RWPE2 (cell line): Measurements from ENCODE around the gene DCUN1D5.

Source experiments
- ATAC-seq: fragments of 200-7000 bp; cut with Tn5 transposase; 3 replicates; pipeline ENCODE4 v1.9.1; 2021; ENCODE audit warnings: low read depth
- DNase-seq: peaks from one replicate; pipeline ENCODE4 v3.0.0-alpha.2; 2020; ENCODE audit warnings: low spot score
- H3K27ac ChIP-seq: fragments of 450-650 bp; 2 replicates; pipeline ENCODE4 v1.5.1; 2017; ENCODE audit warnings: mild to moderate bottlenecking; ENCODE audit not compliant: poor library complexity, severe bottlenecking
- H3K27me3 ChIP-seq: fragments of 250-450 bp; sonication (Bioruptor Pico); 2 replicates; pipeline ENCODE4 v1.5.1; 2021; ENCODE audit warnings: mild to moderate bottlenecking, moderate library complexity; ENCODE audit not compliant: insufficient read depth, poor library complexity, severe bottlenecking
- H3K36me3 ChIP-seq: fragments of 250-450 bp; sonication (Bioruptor Pico); 2 replicates; pipeline ENCODE4 v1.5.1; 2020; ENCODE audit warnings: low read depth, mild to moderate bottlenecking, moderate library complexity
- H3K4me1 ChIP-seq: fragments of 250-450 bp; sonication (Bioruptor Pico); 2 replicates; pipeline ENCODE4 v1.5.1; 2021; ENCODE audit warnings: mild to moderate bottlenecking, moderate library complexity; ENCODE audit not compliant: insufficient read depth, poor library complexity, severe bottlenecking
- H3K4me3 ChIP-seq: fragments of 250-450 bp; sonication (Bioruptor Pico); 2 replicates; pipeline ENCODE4 v1.5.1; 2021; ENCODE audit warnings: mild to moderate bottlenecking, moderate library complexity; ENCODE audit not compliant: severe bottlenecking
- H3K9me3 ChIP-seq: fragments of 250-450 bp; sonication (Bioruptor Pico); 2 replicates; pipeline ENCODE4 v1.5.1; 2021; ENCODE audit warnings: mild to moderate bottlenecking, moderate library complexity; ENCODE audit not compliant: severe bottlenecking
- TF ChIP-seq, protein P1 (sequence below): fragments of 450-650 bp; IDR thresholded peaks from one replicate; pipeline ENCODE4 v1.5.1; 2017; ENCODE audit warnings: mild to moderate bottlenecking, moderate library complexity; ENCODE audit not compliant: poor library complexity, severe bottlenecking

DCUN1D5 gene

DNA sequence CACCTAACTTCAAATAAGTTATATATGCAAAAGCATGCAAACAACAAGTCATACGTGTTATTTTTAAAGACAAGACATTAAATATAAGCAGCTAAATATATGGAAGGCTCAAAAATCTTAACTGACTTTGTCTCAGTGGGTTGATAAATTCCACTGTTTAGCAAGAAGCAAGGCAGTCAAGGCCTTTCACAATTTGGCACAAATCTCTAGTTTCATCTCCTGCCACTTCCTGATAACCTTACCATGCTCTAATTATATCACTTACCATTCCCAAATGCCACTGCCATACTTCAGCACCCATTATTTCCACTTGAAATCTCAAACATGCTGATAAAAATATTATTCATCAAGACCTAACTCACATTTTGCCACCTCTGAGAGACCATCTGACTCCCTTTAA lies 24.8 kb downstream of the DCUN1D5 start:
- Histone ChIP-seq H3K9me3 (no peaks in the 10 kb centered on the region), H3K4me3 (no peak overlapping the region), H3K27me3 (no peaks in the 10 kb centered on the region), H3K4me1 (no peaks in the 10 kb centered on the region), H3K36me3 (peaks cover 89% of the 10 kb centered on the region), H3K27ac (no peak overlapping the region)
- DNase-seq (no peak), ATAC-seq (no peak)
- TF ChIP-seq, protein P1, sequence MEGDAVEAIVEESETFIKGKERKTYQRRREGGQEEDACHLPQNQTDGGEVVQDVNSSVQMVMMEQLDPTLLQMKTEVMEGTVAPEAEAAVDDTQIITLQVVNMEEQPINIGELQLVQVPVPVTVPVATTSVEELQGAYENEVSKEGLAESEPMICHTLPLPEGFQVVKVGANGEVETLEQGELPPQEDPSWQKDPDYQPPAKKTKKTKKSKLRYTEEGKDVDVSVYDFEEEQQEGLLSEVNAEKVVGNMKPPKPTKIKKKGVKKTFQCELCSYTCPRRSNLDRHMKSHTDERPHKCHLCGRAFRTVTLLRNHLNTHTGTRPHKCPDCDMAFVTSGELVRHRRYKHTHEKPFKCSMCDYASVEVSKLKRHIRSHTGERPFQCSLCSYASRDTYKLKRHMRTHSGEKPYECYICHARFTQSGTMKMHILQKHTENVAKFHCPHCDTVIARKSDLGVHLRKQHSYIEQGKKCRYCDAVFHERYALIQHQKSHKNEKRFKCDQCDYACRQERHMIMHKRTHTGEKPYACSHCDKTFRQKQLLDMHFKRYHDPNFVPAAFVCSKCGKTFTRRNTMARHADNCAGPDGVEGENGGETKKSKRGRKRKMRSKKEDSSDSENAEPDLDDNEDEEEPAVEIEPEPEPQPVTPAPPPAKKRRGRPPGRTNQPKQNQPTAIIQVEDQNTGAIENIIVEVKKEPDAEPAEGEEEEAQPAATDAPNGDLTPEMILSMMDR: no peak

DNA sequence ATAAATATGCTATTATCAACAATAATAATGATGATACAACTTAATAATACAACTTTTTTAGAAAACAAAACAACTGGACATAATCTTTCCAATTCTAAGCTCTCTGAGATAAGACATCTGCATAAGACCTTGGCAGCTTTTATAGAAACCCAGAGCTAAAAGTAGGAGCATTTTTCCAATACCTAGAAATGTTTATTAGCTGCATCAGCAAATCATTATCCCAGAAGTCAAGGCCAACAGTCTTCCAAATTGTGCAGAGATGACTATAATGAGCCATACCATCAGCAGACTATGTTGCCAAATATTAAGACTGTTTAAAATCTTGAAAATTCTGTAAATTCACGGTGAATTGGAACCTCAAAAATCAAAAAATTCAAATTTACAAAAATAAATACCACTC lies 30.3 kb downstream of the DCUN1D5 start:
- H3K27me3 ChIP-seq: no peaks in the 10 kb centered on the region
- H3K27ac ChIP-seq: no peak overlapping the region
- H3K9me3 ChIP-seq: no peaks in the 10 kb centered on the region
- TF ChIP-seq, protein P1: no peak
- ATAC-seq (no peak), DNase-seq (no peak)
- no peak overlapping the region for H3K4me3 ChIP-seq
- peaks cover 78% of the 10 kb centered on the region for H3K36me3 ChIP-seq
- H3K4me1 ChIP-seq: no peaks in the 10 kb centered on the region

DNA sequence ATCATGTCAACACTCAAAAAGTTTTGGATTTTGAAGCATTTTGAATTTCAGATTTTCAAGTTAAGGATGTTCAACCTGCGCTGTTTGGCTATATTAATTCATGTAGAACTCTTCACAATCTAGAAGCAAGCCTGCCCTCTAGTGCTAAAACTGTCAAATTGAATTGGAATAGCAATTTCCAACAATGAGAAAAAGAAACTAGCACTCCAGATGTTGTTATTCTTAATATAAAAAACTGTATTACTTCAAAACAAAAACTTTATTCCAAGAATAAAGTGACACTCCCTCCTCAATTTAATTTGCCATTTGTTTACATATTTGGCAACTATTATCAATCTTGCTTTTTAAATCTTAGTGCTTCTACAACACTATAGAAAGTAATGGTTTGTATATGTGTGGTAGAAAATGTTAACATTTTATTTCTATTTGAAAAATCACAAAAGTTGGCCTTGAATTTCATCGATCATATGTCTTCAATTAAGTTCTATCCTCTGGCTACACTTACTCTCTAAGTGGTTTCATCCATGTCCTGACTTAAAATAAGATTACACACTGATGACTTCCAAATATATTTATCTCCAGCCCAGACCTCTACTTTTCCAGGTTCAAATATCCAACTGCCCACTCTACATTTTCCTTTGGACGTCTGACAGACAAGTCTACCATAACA lies 36.6 kb downstream of the DCUN1D5 start:
- Histone ChIP-seq H3K36me3 (peaks cover 17% of the 10 kb centered on the region), H3K27ac (no peak overlapping the region), H3K4me3 (no peak overlapping the region), H3K4me1 (no peaks in the 10 kb centered on the region), H3K27me3 (no peaks in the 10 kb centered on the region), H3K9me3 (no peaks in the 10 kb centered on the region)
- DNase-seq (no peak), ATAC-seq (peak; percentile 48; the same call in 2 of the 3 replicates)
- TF ChIP-seq, protein P1: peak; percentile 88

DNA sequence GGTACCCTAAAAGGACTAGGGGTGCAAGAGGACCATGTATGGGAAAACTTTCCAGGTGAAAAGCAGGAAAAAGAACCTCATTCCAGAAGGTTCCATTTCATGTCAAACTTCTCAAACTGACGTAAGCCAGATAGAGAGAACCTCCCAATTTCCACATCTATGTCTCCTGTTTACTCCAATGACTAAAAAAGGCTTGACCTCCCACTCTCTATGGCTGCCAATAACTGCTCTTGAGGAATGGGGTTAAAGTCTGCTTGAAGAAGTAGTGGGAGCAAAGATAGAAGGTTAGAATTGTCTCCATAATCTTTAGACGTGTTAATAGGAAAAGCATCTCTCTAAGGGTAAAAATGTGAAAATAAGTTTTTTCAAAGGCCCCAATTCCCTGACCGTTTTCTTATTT lies 38.0 kb downstream of the DCUN1D5 start:
- DNase-seq (no peak), ATAC-seq (no peak)
- H3K9me3 ChIP-seq: no peaks in the 10 kb centered on the region
- no peak overlapping the region for H3K4me3 ChIP-seq
- H3K36me3 ChIP-seq: peaks cover 12% of the 10 kb centered on the region
- H3K27ac ChIP-seq: no peak overlapping the region
- H3K27me3 ChIP-seq: no peaks in the 10 kb centered on the region
- H3K4me1 ChIP-seq: no peaks in the 10 kb centered on the region
- TF ChIP-seq, protein P1: no peak

DNA sequence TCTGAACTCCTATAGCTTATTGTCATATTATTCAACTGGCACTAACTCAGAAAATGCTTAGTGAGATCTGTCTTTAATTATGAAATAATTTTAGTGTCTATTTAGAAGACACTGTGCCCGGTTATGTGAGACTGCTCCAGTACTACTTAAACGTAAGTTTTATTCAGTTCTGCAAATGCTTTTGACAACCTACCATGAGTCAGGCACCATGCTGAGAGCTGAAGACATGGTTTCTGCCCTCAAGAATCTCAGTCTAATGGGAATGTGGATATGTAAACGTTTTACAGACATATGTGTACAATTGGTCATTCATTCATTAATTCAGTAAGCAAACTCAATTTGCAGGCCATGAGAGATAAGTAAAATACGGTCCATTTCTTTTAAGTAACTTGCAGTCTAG lies 40.0 kb downstream of the DCUN1D5 start:
- TF ChIP-seq, protein P1: no peak
- H3K9me3 ChIP-seq: no peaks in the 10 kb centered on the region
- no peak for DNase-seq
- 0 out of 2 replicates have a peak, but pooled peaks cover 3% of the 10 kb centered on the region for H3K36me3 ChIP-seq
- no peak overlapping the region for H3K4me3 ChIP-seq
- H3K4me1 ChIP-seq: no peaks in the 10 kb centered on the region
- ATAC-seq: no peak
- H3K27ac ChIP-seq: no peak overlapping the region
- H3K27me3 ChIP-seq: no peaks in the 10 kb centered on the region
